Cardiac septum (tissue), 1 donor: ENCODE data around the gene PRMT3. TPM values are rescaled to one million over a fixed set of nuclear protein-coding genes. Genes with fewer than 3 reads are reported as not detected.
"Not testable (repeated sequence)": the region's sequence is repeated elsewhere in the genome, so short reads cannot be mapped to it uniquely, and the experiment has no call there.

ENCODE experiments used
- DNase-seq: peaks from one replicate; pipeline ENCODE4 v3.0.0-alpha.2; 2020; ENCODE audit warnings: low spot score
- intact Hi-C: fragments of 100-400 bp; cut with DNase I; formaldehyde crosslinking; loops from one replicate; pipeline ENCODE4 v1.14.0; 2022
- total RNA-seq: library from RNA; stranded (reverse); fragmentation: NEBNext Ultra II Directional; extraction: Animal tissue kit (Norgen Biotek cat#: 25700); gene quantifications from one replicate; pipeline ENCODE4 v1.2.1, GENCODE V29; 2021
- donor health status: DM: no; HTN: no; CAD: no.

Gene PRMT3
- total RNA-seq, 1 donor from 2014 or later = 9.7 TPM

DNA sequence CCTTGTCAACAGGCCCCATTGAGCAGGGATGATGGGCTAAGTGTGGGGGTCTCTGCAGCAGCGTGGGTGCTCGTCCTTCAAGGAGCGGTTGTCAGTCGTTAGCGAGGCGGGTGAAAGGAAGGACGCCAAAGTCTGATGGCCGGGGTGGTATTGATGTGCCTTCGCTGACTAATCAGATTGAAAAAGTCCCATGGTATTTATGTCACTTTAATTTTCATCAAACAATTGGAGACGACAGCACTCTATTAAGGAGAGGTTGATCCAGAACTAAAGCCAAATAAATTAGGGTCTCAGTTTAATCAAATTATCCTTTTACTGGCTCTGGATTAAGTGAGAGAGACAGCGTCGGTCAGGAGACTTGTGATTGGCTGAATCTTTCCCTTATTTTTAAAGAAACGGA lies 14.4 kb upstream of the PRMT3 start:
- intact Hi-C loops = no loop called here
- DNase-seq = no peak

DNA sequence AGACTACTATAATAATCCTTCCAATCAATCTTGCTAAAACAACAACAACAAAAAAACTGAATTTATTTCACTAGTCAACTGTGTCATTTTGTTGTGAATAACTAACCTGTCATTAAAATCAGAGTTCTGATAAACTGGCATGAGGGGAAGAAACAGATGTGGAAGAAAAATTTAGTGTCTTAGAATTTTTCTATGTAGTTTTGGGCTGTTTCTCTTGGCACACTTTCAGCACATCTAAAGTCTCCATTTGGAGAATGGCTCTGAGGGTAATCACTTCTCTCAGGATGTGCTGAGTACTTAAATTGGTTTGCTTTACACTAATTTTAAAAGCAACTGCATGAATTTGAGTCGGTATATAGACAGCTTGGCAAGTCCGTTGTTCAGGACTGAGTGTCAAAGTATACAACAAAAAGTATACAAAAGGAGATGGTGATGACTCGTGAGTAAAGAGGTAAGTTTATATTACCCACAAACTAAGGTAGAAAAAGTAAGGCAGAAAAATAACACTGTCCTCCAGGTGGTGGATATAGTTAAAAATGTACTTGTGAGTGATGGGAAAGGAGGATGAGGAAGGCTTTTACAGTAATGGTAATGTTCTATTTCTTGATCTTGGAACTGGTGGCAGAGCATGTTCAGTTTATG lies 13.8 kb upstream of the PRMT3 start:
- DNase-seq = no peak
- intact Hi-C loops = no loop called here

DNA sequence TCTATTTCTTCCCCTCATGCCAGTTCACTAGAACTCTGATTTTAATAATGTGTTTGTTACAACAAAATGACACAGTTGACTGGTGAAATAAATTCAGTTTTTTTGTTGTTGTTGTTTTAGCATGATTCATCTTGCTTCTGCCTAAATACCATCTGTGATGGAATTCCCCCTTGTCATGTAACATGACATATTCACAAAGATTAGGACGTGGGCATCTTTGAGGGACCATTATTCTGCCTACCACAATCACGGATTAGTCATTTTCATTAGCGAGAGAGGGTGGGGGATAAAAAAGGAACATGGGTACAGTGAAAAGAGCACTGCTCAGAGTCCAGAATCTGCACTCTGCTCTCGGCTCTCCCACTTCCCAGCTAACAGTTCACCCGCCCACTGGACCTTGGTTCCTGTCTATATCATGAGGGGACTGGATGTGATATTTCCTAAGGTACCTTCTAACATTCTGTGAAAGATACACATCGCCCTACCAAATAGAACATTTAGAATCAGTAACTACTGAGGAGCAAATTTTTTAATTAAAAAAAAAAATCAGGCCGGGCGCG lies 12.7 kb upstream of the PRMT3 start:
- intact Hi-C loops = no loop called here

DNA sequence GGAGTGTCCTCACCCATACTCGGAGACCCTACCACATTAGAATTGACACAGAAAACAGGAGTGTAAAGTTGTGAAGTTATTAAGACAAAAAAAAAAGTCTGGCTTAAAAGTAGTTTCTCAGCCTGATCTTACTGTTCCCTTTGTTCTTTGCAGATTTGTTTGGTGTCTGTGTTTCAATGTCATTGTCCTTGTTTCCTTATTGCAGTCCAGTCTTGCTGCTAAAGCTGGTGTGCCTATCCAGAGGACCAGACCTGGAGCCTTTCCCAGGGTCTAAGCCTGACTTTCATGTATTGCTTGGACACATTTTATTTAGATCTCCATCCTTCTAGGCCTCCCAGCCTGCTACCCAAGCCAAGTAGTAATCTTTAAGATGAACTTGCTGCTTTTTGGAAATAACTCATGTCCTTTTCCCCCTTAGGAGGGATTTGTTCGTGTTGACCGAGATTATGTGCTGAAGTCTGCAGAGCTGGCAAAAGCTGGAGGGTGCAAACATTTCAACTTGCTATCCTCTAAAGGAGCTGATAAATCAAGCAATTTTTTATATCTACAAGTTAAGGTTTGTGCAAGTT lies 11.3 kb upstream of the PRMT3 start:
- intact Hi-C loops = no loop called here
- no peak for DNase-seq

More for the DNA sequence above, 12.7 kb upstream of the PRMT3 start:
- DNase-seq = no peak

DNA sequence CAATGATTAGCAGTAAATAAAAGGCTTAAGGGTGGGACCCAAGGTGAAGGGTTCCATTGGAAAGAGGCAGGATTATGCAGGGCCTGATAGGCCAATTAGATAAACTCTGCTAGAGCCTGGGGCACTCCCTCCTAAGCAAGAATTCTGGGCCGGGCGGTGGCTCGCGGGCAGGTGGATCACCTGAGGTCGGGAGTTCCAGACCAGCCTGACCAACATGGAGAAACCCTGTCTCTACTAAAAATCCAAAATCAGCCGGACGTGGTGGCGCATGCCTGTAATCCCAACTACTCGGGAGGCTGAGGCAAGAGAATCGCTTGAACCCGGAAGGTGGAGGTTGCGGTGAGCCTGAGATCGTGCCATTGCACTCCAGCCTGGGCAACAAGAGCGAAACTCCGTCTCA lies 1.5 kb upstream of the PRMT3 start:
- intact Hi-C loops, DNase-seq: not testable (repeated sequence)

DNA sequence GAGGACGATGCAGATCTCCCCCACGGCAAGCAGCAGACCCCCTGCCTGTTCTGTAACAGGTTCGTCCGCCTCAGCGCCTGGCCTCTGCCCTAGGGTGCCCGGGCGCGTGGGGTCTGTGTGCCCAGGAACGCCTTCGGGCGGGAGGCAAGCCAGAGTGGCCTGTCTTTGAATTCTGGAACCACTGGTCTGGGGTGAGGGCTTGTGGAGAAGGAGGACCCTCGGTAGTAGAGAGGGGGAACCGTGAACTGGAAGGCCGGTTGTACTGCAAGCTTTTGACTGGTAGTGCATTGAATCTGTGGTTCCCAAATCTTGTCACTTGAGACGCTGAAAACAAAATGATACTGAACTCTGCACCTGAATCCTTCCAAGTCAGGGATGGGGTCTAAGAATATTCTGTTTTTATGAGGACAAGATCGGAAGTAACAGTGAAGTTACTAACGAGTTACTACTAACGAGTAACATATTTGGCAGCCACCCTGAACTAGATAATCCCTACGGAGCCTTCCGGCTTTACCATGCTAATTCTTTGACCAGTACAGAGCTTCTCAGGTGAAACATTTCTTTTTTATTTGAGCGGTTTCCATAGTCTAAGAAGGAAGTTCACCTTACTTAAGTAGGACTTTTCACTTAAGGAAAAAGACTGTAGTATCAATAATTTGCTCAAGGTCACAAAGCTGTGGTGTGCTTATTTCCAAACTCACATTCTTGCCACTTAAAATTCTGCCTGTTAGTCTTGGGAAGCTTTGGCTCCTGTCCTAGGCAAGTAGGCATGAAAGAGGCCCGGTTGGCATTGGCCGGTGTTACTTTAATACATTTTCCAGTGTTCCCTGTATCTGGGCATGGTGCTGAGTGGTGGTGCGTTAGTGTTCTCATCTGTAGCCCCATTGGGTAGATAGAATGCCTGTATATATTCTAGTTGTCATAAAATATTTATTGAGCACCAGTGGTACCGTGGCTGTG lies 860 bp downstream of the PRMT3 start:
- intact Hi-C loops = no loop called here

DNA sequence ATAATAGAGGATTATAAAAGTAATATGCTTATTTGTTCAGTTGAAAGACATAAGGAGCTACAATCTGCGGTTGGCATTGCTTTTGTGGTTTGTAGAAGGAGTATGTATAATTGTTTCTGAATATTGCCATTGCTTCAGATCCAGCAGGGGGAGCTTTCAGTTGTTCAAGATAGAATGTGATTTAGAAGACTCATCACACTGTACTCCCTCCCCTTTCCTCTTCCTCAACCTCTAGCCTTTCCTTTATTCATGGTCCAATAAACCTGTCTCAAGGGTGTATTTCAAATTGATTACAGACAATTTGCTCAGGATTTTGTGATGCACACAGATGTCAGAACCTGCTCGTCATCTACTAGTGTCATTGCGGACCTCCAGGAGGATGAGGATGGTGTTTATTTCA lies 9.8 kb downstream of the PRMT3 start:
- intact Hi-C loops = loop anchor here (2.0 kb wide), 1 partner anchor 214 kb away; no protein-coding TSS in a partner anchor
- DNase-seq = no peak

More for the DNA sequence above, 860 bp downstream of the PRMT3 start:
- DNase-seq = no peak

DNA sequence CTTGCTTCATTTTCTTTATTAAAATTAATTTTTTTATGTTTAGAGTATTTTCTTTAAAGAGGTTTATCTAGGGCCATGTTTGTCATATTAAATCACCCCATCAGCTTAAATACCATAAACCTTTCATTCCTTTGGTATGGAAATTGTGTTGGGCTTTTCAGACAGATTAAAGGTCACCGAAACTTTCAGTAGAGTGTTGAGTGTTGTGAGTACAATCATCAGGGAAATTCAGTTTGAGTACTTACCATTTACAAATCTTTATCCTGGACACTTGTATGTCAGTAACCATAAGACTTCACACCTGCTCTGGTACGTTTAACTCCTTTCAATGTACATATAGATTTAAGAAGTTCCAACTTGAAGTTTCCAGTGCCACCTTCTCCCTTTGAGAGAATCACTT lies 12.0 kb downstream of the PRMT3 start:
- no peak for DNase-seq
- intact Hi-C loops = no loop called here

DNA sequence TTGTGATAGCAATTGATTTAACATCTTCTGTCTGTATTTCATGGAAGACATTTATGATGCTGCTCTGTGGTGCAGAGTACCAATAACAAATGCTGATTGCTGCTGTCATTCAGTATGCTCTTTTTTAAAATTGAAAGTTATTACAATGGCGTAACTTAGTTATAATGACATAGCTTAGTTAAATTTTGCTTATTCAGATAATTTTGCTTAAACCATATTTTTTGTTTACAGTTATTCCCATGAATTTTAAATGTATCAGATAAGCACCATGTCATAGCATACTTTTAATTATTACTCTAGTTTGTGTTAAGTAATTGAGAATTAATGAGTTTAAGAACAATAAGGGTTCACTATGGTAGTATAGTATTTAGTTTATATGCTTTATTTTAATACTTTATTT lies 15.5 kb downstream of the PRMT3 start:
- no peak for DNase-seq
- intact Hi-C loops = no loop called here

DNA sequence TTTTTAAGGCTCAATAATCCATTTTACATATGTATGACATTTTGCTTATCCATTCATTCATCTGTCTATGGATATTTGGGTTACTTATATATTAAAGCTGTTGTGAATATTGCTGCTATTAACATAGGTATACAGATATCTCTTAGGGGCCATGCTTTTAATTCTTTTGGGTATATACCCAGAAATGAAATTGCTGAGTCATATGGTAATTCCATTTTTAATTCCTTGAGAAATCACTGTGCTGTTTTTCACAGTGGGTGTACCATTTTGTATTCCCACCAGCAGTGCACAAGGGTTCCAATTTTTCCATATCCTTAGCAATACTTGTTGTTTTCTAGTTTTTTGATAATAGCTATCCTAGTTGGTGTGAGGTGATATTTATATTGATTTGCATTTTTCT lies 19.0 kb downstream of the PRMT3 start:
- no peak for DNase-seq
- intact Hi-C loops = no loop called here

DNA sequence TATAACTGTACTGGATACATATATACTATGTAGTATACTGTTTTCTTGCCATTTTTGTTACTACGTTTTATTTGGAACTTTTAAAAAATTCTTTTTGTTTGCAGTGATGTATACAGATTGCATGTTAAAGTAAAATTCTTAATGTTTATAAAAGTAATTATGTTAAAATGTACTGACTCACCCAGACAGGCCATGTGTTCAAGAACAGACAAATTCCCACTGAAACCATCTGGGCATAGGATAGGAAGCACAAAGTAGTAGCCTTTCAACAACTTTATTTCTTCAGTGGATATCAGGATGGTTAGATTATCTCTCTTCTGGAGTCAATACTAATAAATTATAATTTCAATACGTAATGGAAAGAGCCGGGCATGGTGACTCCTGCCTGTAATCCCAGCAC lies 19.8 kb downstream of the PRMT3 start:
- no peak for DNase-seq
- intact Hi-C loops = no loop called here

DNA sequence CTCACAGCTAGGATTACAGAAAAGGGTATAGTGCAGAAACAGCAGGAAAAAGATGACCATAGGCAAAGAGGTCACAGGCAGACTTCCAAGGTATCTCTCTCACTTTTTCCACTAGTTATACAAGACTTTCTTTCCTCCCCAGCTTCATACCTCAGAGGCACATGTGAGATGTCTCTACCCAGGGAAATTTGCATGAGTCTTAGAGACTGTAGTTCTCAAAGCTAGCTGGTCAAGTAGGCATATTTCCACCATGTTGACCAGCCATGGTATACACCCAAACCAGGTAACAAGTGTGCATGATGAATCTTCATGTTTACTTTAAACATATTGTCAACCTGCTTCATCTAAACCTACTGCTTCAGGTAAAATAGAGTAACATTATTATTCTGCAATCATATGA lies 27.9 kb downstream of the PRMT3 start:
- intact Hi-C loops = no loop called here
- DNase-seq = no peak

DNA sequence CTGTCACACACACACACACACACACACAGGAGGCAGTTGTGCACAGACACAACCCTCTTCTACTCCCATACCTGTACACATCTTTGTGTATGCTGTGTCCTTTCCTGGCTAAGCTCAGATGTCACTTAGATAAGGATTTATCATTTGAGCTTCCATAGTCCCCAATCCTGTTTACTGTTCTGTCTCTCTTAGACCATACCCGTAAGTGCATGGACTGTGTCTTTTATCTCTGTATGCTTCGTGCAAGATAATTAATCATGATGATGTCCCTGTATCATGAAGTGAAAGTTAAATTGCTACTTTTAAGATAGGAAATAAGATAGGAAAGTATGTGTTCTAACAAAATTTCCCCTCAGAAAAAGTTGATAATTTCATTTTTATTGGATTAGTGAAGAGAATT lies 30.3 kb downstream of the PRMT3 start:
- intact Hi-C loops = no loop called here
- DNase-seq = no peak

DNA sequence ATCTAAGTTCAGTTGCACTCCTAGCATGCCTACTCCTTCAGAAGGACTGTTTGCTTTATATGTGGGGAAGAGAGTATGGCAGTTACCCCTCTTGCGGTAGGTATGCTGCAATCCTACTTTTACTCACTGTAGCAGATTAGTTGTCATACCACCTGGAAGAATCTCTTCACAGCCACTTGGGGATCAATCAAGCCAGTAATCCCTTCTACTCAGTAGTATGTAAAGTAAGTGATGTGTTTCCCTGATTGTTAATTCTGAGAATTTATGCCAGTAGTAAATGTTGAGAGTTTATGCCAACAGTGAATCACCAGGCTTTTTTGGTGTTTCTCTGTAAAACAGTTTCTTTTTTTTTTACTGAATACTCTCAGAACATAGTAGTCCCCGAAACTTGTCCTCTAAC lies 34.4 kb downstream of the PRMT3 start:
- DNase-seq = no peak
- intact Hi-C loops = no loop called here

DNA sequence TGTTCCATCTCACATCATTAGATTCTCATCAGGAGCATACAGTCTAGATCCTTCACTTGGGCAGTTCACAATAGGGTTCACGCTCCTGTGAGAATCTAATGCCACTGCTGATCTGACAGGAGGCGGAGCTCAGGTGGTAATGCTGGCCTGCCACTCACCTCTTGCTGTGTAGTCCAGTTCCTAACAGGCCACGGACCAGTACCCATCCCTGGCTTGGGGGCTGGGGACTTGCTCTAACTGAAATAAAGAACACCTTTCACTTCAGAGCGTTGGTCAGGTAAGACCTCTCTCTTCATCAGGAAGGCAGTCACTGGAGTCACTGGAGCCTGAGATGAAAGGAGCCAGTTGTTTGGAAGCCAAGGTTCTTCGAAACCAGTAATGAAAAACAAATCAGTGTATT lies 41.7 kb downstream of the PRMT3 start:
- intact Hi-C loops = no loop called here
- DNase-seq = no peak

DNA sequence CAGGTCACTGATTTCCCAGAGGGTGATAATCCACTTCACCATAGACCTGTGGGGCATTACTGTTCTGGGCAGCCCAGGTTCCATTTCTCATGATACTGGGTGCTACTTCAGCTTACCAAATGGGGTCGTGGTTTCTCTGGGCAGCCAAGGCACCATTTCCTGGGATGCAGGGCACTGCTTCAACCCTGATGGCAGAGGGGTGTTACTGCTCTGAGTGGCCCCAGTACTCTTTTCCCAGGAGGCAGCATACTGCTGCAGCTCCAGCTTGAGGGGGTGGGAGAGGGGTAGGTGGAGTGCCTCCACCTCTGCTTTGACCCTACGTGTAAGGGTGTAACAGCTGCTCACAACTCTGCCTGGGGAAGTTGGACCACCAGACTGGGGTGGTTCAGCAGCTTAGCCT lies 51.1 kb downstream of the PRMT3 start:
- no peak for DNase-seq

DNA sequence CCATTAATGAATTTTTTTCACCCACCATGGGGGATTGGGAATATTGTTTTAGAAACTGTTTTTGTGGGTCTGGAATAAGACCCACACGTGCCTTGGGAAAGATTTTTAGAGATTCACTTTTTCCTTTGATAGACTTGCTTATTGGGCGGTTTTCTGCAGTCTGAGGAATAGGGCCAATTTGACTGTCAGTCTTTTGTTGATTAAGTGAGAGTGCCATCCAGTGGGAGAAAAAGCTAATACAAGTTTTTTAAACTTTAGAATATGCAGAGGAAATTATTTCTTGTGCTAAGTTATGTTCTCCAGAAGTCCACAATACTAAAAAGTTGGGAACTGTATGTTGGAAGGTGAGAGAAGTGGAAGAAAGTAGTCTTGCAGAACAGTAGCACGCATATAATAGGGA lies 56.1 kb downstream of the PRMT3 start:
- DNase-seq = no peak
- intact Hi-C loops = no loop called here

More for the DNA sequence above, 51.1 kb downstream of the PRMT3 start:
- intact Hi-C loops = no loop called here

DNA sequence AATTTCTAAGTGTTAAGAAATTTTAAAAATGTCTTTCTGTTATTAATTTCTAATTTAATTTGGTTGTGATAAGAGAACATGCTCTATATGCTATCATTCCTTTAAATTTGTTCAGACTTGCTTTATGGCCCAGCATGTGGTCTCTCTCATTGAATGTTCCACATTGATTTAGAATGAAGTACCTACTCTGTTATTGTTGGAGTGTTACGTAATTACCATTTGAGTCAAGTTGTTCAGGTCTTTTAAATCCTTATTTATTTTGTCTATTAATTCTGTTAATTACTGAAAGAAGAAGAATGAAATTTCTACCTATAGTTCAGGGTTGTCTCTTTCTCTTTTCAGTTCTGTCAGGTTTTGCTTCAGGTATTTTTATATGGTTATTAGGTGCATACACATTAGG lies 57.0 kb downstream of the PRMT3 start:
- intact Hi-C loops = no loop called here

DNA sequence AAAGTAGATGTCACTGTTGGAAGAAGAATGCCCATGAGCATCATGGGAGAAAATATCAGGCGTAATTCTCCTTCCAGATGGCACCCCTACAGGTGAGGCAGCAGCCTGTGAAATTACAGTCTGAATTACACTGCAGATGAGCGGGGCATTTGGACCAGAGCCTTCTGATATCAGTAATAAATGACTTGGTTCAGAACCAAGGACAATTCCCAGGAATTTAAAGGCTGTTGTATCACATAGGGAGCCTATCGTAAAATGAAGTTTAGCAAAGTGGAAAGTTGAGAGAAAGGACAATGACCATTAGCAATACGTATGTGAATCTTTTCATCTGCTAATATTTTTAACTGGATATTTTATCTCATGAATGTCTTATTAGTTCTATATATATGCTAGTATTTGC lies 61.3 kb downstream of the PRMT3 start:
- DNase-seq = no peak
- intact Hi-C loops = no loop called here

More for the DNA sequence above, 57.0 kb downstream of the PRMT3 start:
- no peak for DNase-seq

DNA sequence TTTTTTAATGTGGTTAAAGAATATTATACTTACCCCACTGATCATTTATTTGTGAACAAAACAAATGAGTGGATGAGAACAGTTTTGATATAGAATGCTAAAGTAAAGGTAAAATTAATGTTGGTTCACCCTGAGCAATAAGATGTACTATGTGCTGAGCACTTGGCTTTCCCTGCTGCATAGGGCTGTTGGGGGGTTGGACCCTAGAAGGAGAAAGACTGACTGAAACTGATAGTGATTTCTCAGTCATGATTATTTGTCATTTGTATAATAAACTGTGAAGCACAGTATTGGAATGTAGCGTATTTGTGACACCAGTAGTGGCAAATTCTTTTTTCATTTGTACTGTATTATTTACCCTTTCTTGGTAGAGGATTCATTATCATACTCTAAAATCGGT lies 63.3 kb downstream of the PRMT3 start:
- intact Hi-C loops = no loop called here
- no peak for DNase-seq
